IPS-NIHi11 (cell line): ENCODE data around the gene NHSL1.

ENCODE experiments used
- DNase-seq: peaks from one replicate; pipeline ENCODE4 v3.0.0; 2012; ENCODE audit warnings: mixed read lengths, low spot score

NHSL1 gene

DNA sequence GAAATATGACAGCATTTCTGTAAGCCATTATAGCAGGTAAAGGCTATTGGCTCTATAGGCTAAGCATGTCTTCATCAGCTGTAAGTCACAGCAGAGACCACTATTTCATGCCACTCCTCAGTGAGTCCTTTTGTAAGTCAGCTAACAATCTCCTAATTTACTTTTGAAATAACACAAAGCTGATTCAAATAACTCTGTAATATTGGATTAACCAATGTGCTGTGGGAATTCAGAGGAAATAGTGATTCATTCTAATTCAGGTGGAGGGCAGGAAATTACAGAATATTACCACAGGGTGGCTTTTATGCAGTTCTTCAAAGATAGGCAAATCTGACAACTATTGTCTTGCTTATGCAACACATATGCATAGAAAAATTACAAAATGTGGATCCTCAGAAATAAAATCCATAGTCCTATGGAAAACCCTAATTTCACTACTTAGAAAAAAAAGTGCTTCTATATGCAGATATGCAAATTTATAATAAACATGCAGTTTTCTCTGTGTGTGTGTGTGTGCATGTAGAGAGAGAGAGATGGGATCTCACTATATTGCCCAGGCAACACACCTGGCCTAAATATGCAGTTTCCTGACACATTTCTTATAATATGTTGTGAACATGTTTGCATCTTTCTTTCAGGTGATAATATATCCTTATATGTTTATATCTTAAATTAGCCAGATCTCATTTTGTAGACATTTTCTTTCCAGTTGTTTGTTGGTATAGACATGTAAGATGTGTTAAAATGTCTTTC, 126.4 kb downstream of the NHSL1 start:
- DNase-seq = no peak
